Endothelial cell of umbilical vein (primary cell): ENCODE measurements around the gene PARM1. TPM values are rescaled to one million over a fixed set of nuclear protein-coding genes. Genes with fewer than 3 reads are reported as not detected.

ENCODE experiments used
- BruUV-seq: library from RNA; stranded (reverse); fragments of 400-500 nt; replicated peaks from 2 replicates; lab custom pipeline; 2021; lab: Mats Ljungman, UMichigan
- CTCF ChIA-PET: fragments of 300-600, 350-600 bp; sonication (Branson Sonifier 250); formaldehyde crosslinking; loops from one replicate; lab custom pipeline; 2021; ENCODE audit warnings: antibody characterized with exemption, inconsistent platforms; lab: Charles Lee
- POLR2A ChIA-PET: fragments of 300-600, 350-600 bp; sonication (Branson Sonifier 250); formaldehyde crosslinking; loops from one replicate; lab custom pipeline; 2021; ENCODE audit warnings: antibody characterized with exemption, inconsistent platforms; lab: Charles Lee
- DNase-seq: peaks from one replicate; pipeline ENCODE4 v3.0.0-alpha.2; 2011; ENCODE audit warnings: low read depth, low spot score
- FAIRE-seq: peaks from 2 replicates; lab custom pipeline; 2011; peaks lifted over from hg19 to GRCh38; lab: Jason Lieb, UNC
- H2AFZ ChIP-seq: 2 replicates; pipeline ENCODE4 v1.6.0; 2012; ENCODE audit warnings: low read depth, low read length, control low read depth, inconsistent platforms
- H3K27ac ChIP-seq: 2 replicates; pipeline ENCODE4 v1.5.1; 2011; ENCODE audit warnings: low read depth, mild to moderate bottlenecking, control low read depth, low read length, moderate library complexity; ENCODE audit not compliant: insufficient read depth
- H3K27me3 ChIP-seq, 2 experiments: 2 replicates each; pipeline versions ENCODE4 v1.6.0 to v1.6.1; 2011; ENCODE audit warnings: low read length in 2 of 2, mixed read lengths in 1 of 2; ENCODE audit not compliant: control insufficient read depth in 2 of 2, insufficient read depth in 2 of 2
- H3K36me3 ChIP-seq, 2 experiments: 2 replicates in 1 of 2; 3 replicates in 1 of 2; pipeline ENCODE4 v1.5.1; 2011; ENCODE audit warnings: low read length in 2 of 2, mild to moderate bottlenecking in 1 of 2, moderate library complexity in 1 of 2; ENCODE audit not compliant: control insufficient read depth in 2 of 2, insufficient read depth in 2 of 2; ENCODE audit errors: extremely low read depth in 1 of 2
- H3K4me1 ChIP-seq: 3 replicates; pipeline ENCODE4 v1.5.1; 2011; ENCODE audit warnings: mild to moderate bottlenecking, low read length; ENCODE audit not compliant: control insufficient read depth, insufficient read depth; ENCODE audit errors: extremely low read depth
- H3K4me2 ChIP-seq: 2 replicates; pipeline ENCODE4 v1.6.1; 2011; ENCODE audit warnings: low read length, control low read depth, mixed read lengths; ENCODE audit not compliant: insufficient read depth
- H3K4me3 ChIP-seq, 3 experiments: fragments of 200-600 bp in 1 of 3; sonication (generic), shearing (Covaris generic) in 1 of 3; replicated peaks in 1 of 3; 2 replicates each; pipeline ENCODE4 v1.5.1; 2011 to 2016; ENCODE audit warnings: control low read depth in 3 of 3, low read length in 3 of 3, mild to moderate bottlenecking in 2 of 3, inconsistent platforms in 1 of 3, low read depth in 1 of 3, moderate library complexity in 1 of 3; ENCODE audit not compliant: insufficient read depth in 1 of 3
- H3K79me2 ChIP-seq: 2 replicates; pipeline ENCODE4 v1.6.0; 2012; ENCODE audit warnings: low read length, inconsistent platforms; ENCODE audit not compliant: control insufficient read depth, insufficient read depth
- H3K9ac ChIP-seq: replicated peaks from 2 replicates; pipeline ENCODE3; 2011; ENCODE audit warnings: low read length, control low read depth; ENCODE audit not compliant: insufficient read depth; ENCODE audit errors: extremely low read depth
- H3K9me1 ChIP-seq: replicated peaks from 3 replicates; pipeline ENCODE4 v1.6.0; 2011; ENCODE audit warnings: mild to moderate bottlenecking, low read length; ENCODE audit not compliant: control insufficient read depth, insufficient read depth; ENCODE audit errors: extremely low read depth
- H3K9me3 ChIP-seq: replicated peaks from 2 replicates; pipeline ENCODE4 v1.5.1; 2012; ENCODE audit warnings: low read length, inconsistent platforms; ENCODE audit not compliant: control insufficient read depth, insufficient read depth
- H4K20me1 ChIP-seq: replicated peaks from 2 replicates; pipeline ENCODE3; 2011; ENCODE audit warnings: mild to moderate bottlenecking, low read length; ENCODE audit not compliant: control insufficient read depth, insufficient read depth; ENCODE audit errors: extremely low read depth
- EZH2 ChIP-seq: IDR thresholded peaks from 2 replicates; pipeline ENCODE4 v1.6.1; 2012; ENCODE audit warnings: borderline replicate concordance, low read depth, mild to moderate bottlenecking, moderate library complexity, low read length, inconsistent platforms; ENCODE audit not compliant: severe bottlenecking
- FOS ChIP-seq: IDR thresholded peaks from 2 replicates; pipeline ENCODE4 v1.6.1; 2011; ENCODE audit warnings: mild to moderate bottlenecking, low read length, moderate library complexity, borderline replicate concordance; ENCODE audit not compliant: insufficient read depth
- GATA2 ChIP-seq: IDR thresholded peaks from 2 replicates; pipeline ENCODE4 v1.7.0; 2011; ENCODE audit warnings: low read depth, mild to moderate bottlenecking, moderate library complexity, mixed read lengths, low read length; ENCODE audit not compliant: insufficient read length, insufficient read depth
- JUN ChIP-seq: IDR thresholded peaks from 2 replicates; pipeline ENCODE4 v1.6.1; 2011; ENCODE audit warnings: borderline replicate concordance, low read depth; ENCODE audit not compliant: insufficient read length, insufficient read depth
- MYC ChIP-seq: IDR thresholded peaks from one replicate; pipeline ENCODE4 v1.6.1; 2011; ENCODE audit warnings: mild to moderate bottlenecking, low read depth, low read length
- POLR2A ChIP-seq: IDR thresholded peaks from 2 replicates; pipeline ENCODE4 v1.6.1; 2012; ENCODE audit warnings: low read depth, mild to moderate bottlenecking, control low read depth, low read length
- POLR2AphosphoS5 ChIP-seq: IDR thresholded peaks from 2 replicates; pipeline ENCODE4 v1.6.1; 2012; ENCODE audit warnings: low read depth, mild to moderate bottlenecking, control low read depth, low read length, moderate library complexity; ENCODE audit not compliant: insufficient read depth
- dilution Hi-C: fragments of 300-500 bp; cut with MboI; formaldehyde crosslinking; loops from one replicate; pipeline ENCODE4 v1.15.0; 2019; ENCODE audit warnings: low sequenced_read_pairs; ENCODE audit not compliant: extremely low pct_ligation_motif_present
- intact Hi-C: fragments of 100-400 bp; cut with micrococcal nuclease; formaldehyde crosslinking; loops from one replicate; pipeline ENCODE4 v1.10.0; 2022
- polyA plus RNA-seq, 4 experiments: library from polyadenylated mRNA; depleted of rRNA in 3 of 4; stranded (reverse) in 3 of 4; unstranded in 1 of 4; fragments of >200 nt; gene quantifications; 2 replicates each; pipeline versions ENCODE4 v1.2.1 to v1.2.3, GENCODE V29; 2011 to 2012; ENCODE audit warnings: missing spikeins in 1 of 4
- total RNA-seq: library from RNA; stranded (reverse); gene quantifications from 2 replicates; pipeline ENCODE4 v1.2.3, GENCODE V29; 2021
- TF ChIP-seq, protein P1 (sequence below): IDR thresholded peaks from 2 replicates; pipeline ENCODE4 v1.6.1; 2011; ENCODE audit not compliant: insufficient read depth, insufficient read length
- TF ChIP-seq, protein P2 (sequence below), 2 donors: IDR thresholded peaks; 1 replicate in 1 of 2; 2 replicates in 1 of 2; pipeline ENCODE4 v1.5.1; 2011; ENCODE audit warnings: low read length in 2 of 2, mild to moderate bottlenecking in 2 of 2, moderate library complexity in 2 of 2, control low read depth in 1 of 2, inconsistent platforms in 1 of 2, low read depth in 1 of 2; ENCODE audit not compliant: insufficient read depth in 1 of 2; ENCODE audit errors: extremely low read depth in 1 of 2

The PARM1 gene
- total and polyA plus RNA-seq, 2 donors (not counting 3 experiments of a cell fraction or from before 2014, with no cell fraction given), result 0.01 TPM; not detected in 1

DNA sequence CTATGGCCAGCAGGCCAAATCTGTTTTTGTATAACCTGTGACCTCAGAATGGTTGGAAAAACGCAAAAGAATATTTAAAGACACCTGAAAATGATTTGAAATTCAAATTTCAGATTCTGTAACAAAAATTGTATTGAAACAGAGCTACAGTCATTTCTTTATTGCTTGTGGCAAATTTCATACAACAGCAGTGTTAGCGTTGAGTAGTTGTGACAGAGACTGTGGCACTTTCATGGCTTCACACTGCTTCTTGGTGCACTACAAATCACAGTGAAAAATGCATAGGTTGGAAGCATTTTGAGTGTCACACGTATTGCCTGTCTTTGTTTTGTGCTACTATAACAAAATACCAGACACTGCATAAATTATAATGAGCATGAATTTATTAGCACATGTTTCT, 12.2 kb upstream of the PARM1 start:
- no peaks in the 10 kb centered on the region for H3K4me1 ChIP-seq
- H3K4me2 ChIP-seq, result no peak overlapping the region
- ChIA-PET CTCF (interaction anchor here (0.8 to 1.7 kb wide), 4 partner anchors 13 to 47 kb away, joined by 3 to 4 read pairs (median 4); partner anchors contain the start of gene PARM1), POLR2A (no interaction called here)
- no peak for DNase-seq
- no peaks in the 10 kb centered on the region for H3K9me3 ChIP-seq
- TF ChIP-seq JUN, result no peak
- no peak for TF ChIP-seq POLR2AphosphoS5
- no peak for TF ChIP-seq EZH2
- no peak for TF ChIP-seq POLR2A
- TF ChIP-seq, protein P1, sequence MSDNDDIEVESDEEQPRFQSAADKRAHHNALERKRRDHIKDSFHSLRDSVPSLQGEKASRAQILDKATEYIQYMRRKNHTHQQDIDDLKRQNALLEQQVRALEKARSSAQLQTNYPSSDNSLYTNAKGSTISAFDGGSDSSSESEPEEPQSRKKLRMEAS, result no peak
- TF ChIP-seq MYC, result no peak
- no peak for TF ChIP-seq GATA2
- no peak for TF ChIP-seq FOS
- TF ChIP-seq, protein P2, sequence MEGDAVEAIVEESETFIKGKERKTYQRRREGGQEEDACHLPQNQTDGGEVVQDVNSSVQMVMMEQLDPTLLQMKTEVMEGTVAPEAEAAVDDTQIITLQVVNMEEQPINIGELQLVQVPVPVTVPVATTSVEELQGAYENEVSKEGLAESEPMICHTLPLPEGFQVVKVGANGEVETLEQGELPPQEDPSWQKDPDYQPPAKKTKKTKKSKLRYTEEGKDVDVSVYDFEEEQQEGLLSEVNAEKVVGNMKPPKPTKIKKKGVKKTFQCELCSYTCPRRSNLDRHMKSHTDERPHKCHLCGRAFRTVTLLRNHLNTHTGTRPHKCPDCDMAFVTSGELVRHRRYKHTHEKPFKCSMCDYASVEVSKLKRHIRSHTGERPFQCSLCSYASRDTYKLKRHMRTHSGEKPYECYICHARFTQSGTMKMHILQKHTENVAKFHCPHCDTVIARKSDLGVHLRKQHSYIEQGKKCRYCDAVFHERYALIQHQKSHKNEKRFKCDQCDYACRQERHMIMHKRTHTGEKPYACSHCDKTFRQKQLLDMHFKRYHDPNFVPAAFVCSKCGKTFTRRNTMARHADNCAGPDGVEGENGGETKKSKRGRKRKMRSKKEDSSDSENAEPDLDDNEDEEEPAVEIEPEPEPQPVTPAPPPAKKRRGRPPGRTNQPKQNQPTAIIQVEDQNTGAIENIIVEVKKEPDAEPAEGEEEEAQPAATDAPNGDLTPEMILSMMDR (IDR thresholded peaks at IDR 0.05; ENCODE audit: extremely low read depth in 1 of 2, insufficient read depth in 1 of 2, low read depth in 1 of 2, low read length in 2 of 2), result no peak
- H3K27ac ChIP-seq, result no peak overlapping the region
- H4K20me1 ChIP-seq, result no peaks in the 10 kb centered on the region
- H3K9me1 ChIP-seq, result no peaks in the 10 kb centered on the region
- H3K79me2 ChIP-seq, result no peaks in the 10 kb centered on the region
- intact Hi-C loops (no loop called here), dilution Hi-C loops (no loop called here)
- no peak for FAIRE-seq
- H2AFZ ChIP-seq, result no peak overlapping the region
- no peaks in the 10 kb centered on the region for H3K36me3 ChIP-seq
- H3K9ac ChIP-seq, result no peak overlapping the region
- H3K4me3 ChIP-seq, result no peak overlapping the region
- no TSS peak for BruUV-seq
- no peaks in the 10 kb centered on the region for H3K27me3 ChIP-seq
